Stimulated activated CD4-positive, alpha-beta T cell treated with anti-CD3 and anti-CD28 coated beads, TNF-alpha, amount 100 ng/mL, for 24 hours (primary cell): ENCODE data around the gene MANSC4.
A peak's percentile ranks its signal among the peaks of the same experiment; 100 is the strongest.

ENCODE experiments used
- DNase-seq, 3 experiments: peaks; one replicate each; pipeline ENCODE4 v3.0.0-alpha.2; 2020; ENCODE audit warnings: low read depth in 3 of 3

MANSC4 gene

GRCh38 chr12:27800819-27801218, 20.8 kb upstream of the MANSC4 start:
- no peak for DNase-seq

DNA sequence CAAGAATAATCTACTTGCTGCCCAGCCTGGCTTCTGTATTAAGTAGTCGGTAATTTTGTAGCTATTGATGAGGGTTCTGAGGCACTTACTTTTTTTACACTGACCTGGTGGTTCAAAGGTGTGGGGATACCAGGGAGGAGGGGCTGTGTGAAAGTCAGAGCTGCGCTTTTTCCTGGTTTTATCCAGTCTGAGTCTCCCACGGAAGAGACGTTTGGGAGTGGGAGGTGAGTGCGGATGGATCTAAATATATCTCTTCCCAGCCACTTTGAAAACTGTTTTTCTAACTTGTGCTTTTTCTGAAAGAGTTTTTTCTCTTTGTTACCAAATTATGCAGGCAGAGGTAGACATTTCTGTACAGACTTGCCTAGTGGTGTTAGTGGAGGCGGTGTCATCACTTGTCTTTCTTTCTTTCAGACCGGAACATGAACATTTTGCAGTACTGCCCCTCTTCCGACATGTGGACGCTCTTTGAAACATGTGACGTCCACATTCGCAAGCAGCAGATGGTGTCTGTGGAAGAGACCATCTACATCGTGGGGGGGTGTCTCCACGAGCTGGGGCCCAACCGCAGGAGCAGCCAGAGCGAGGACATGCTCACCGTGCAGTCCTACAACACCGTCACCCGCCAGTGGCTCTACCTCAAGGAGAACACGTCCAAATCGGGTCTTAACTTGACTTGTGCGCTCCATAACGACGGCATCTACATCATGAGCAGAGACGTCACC, 17.4 kb upstream of the MANSC4 start:
- no peak for DNase-seq

DNA sequence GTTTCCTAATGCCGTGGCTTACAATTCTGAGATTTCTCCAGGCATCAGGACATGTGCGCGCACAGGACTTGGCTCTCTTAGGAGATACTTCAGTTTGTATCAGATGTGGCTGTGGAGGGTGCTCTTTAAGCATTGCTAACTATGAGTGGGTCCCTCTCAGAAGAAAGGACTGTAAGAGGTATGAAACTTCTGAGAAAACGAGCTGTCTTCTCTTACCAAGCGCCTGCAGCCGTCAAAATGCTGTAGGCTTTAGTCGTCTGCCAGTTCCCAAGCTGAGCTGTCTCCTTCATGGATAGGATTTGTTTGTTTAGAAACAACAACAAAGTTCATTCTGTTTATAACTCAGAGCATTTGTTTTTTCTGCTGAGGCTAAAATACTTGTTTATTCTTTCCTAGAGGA, 16.1 kb upstream of the MANSC4 start:
- DNase-seq, result no peak

DNA sequence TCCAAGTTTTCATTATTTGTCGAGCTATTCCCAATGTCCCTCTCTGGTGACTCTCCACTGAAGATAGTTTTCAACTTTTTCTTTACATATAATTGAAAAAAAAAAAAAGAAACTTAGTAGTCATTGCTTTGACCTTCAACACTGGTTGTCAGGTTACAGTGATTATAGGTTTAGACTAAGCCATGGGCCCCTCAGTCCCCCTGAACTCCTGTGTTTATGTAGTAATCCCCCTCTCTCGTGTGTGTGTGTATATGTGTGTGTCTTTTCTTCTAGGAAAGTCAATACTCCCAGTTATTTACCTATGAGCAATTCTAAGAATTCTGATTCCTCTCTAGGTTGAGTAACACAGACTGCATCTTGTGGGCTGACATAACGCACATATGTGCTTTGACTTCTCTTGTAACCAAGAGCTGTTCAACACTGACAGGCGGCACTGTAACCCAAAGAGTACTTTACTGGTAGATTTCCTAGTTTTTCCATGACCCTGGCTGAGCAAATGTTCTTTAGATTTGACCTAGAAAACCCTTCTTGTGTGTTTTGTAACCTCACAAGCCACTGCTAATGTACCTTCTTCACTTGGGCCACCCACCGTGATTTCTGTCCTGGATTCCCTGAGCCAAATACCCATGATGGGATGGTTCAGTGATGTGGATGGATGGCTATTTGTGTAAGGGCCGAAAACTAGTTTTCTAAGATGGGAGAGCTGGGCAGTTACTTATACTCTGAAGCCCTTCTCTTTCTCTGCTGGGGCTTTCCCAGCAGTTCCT, 15.0 kb upstream of the MANSC4 start:
- no peak for DNase-seq

- no peak for DNase-seq
Measured at GRCh38 chr12:27790179-27790578, 10.1 kb upstream of the MANSC4 start.

GRCh38 chr12:27787559-27787958, 7.5 kb upstream of the MANSC4 start:
- no peak for DNase-seq

DNA sequence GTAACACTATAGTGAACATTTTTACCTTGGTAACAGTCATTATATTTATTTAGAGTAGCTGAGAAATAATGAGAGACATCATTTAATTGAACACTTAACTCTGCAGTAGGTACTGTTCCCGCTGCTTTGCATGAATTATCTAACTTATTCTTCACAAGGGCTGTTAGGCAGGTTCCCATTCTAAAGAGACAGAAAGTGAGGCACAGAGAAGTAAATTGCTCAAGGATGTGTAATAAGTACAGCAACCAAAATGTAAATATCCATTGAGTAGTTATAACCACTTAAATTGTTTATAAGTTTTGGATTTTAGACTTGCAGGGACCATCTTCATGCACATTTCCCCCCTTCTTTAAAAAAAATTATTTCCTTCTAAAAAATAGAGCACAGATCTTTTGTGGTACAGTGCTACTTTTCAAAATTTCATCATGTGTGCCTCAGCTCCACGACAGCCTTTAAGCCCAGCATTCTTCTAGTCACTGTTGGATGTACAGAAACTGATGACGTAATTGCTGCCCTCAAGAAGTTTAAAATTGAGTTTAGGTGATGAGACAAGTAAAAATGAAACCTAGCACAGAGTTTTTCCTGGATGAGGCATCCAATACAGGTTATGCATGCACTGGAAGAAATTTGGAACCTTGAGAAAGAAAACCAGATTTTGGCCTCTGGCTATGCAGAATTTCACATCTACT, 6.0 kb upstream of the MANSC4 start:
- no peak for DNase-seq

DNA sequence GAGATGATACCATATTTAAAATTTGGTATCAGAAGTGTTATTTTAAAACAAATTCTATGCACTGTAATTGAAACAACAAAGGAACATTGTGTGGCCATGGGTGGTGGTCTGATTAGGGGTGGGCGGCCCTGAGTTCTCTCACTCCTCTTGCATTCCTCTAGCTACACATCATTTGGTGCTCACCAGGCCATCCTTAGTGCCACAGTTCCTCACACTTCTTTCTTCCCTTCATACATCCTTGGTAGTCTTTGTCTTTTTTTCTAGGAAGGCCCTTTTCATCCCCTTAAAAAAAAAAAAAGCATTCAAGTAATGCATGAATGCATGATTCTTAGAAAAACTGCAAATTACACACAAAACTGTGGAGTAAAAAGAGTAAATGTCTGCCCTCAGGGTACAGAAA, 2.4 kb upstream of the MANSC4 start:
- no peak for DNase-seq

GRCh38 chr12:27781680-27782079, 1.6 kb upstream of the MANSC4 start:
- DNase-seq, result no peak

DNA sequence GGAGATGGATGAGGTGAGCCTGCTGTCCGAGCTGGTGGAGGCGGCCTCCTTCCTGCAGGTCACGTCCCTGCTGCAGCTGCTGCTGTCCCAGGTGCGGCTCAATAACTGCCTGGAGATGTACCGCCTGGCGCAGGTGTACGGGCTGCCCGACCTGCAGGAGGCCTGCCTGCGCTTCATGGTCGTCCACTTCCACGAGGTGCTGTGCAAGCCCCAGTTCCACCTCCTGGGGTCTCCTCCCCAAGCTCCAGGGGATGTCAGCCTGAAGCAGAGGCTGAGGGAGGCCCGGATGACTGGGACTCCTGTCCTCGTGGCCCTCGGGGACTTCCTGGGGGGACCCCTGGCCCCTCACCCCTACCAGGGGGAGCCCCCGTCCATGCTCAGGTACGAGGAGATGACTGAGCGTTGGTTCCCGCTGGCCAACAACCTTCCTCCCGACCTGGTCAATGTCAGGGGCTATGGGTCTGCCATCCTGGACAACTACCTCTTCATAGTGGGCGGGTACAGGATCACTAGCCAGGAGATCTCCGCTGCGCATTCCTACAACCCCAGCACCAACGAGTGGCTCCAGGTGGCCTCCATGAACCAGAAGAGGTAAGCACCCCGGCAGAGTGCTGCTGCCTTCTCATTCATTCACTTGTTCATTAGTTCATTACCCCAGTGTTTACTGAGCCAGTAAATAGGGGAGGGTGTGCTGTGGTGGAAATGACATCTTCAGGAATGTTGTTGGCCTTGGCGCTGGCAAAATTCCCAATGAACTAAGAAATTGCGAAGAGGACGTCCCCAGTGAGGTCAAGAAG, 774 bp upstream of the MANSC4 start:
- DNase-seq, result peak in 1 of 3 experiments; percentile 16

GRCh38 chr12:27779416-27779919, 568 bp downstream of the MANSC4 start:
- no peak for DNase-seq

GRCh38 chr12:27778206-27778605, 1.8 kb downstream of the MANSC4 start:
- DNase-seq, result no peak

DNA sequence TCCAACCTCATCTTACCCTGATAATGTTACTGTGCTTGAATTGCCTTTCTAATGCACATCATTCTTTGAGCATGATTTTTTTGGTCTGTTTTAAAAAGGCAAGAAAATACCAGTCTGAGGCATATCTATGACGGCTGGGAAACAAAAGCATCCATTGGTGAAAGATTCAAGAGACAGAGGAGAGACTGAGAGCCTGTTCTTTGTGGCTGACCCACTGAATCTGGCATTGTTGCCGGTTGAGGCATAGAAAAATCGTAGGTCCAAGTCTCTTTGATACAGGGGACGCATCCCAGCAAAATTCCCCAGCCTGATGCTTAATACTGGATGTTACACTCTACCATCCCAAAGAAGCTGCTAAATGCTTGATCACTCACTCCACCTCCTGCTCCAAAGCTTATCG, 2.9 kb downstream of the MANSC4 start:
- DNase-seq, result no peak

GRCh38 chr12:27772328-27773049, 7.5 kb downstream of the MANSC4 start:
- no peak for DNase-seq

- DNase-seq, result no peak
Measured at GRCh38 chr12:27771481-27772327, 8.3 kb downstream of the MANSC4 start.

DNA sequence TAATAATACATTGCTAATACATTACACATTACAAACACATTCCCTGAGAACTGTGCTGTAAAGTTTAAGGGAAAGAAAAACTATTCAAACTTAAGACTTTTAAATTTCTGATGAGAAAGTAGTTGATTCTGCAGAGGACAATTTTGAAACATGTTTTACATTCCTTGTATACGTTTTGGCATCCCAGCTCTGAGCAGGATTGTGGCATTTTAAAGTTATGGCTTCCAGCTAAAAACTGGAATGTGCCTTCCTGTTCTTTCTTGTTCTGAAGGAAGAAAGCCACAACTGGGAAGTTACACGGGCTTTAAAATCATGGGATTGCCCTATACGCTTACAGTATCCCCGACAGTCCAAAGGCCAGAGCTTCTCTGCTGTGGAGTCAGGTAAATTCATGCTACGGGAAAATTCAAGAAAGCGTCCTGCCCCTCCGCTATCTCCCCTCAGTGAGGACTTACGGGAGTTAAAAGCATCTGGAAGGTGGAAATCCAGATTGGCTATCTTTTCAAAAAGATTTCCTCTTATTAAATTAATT, 10.8 kb downstream of the MANSC4 start:
- DNase-seq, result no peak

GRCh38 chr12:27766587-27766986, 13.4 kb downstream of the MANSC4 start:
- DNase-seq, result no peak

GRCh38 chr12:27762757-27763156, 17.3 kb downstream of the MANSC4 start:
- DNase-seq, result no peak

DNA sequence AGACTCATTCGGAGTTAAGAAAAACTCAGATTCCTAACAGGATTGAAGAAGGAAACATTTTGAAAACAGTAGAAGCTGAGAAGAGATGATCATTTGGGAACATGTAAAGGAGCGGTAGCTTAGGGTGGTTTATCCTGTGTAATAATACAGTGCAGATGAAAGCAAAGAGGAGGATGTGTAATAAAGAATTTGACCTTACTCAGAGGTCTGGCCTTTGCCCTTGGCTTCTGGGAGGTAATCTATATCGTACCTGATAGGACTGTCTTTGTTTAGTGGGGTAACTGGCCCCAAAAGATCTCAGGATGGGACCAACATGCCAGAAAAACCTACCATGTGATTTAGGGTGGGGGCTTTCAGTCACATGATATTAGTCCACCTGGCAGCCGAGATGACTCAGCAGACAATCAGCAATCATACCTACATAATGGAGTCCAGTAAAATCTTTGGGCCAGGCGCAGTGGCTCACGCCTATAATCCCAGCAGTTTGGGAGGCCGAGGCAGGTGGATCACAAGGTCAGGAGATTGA, 23.3 kb downstream of the MANSC4 start:
- DNase-seq, result no peak

DNA sequence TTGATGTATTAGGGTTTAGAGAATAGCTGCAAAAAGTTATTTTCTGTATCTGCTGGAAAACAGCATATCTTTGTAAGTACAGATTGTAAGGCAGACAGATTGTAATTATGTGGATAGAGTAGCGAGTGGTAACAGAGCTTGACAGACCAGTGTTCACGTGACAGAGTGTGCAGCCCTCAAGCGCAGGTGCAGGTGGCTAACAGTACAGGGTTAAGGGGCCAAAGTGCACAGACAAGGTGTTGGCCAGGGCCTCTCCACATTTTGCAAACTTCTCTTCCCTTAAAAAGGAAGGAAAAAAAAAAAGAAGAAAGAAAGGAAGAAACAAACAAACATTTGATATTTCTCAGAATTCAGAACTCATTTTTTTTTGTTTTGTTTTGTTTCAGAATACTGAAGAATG, 25.2 kb downstream of the MANSC4 start:
- no peak for DNase-seq
